Mesothelial cell of epicardium (in vitro differentiated cells): ENCODE measurements around the gene PCDHGA7. TPM values are rescaled to one million over a fixed set of nuclear protein-coding genes. Genes with fewer than 3 reads are reported as not detected.
"Not testable (repeated sequence)": the region's sequence is repeated elsewhere in the genome, so short reads cannot be mapped to it uniquely, and the experiment has no call there.

Source experiments
- DNase-seq, 2 experiments: peaks; one replicate each; pipeline ENCODE4 v3.0.0; 2021; ENCODE audit warnings: low spot score in 2 of 2; ENCODE audit not compliant: unreplicated experiment in 2 of 2
- H3K27ac Mint-ChIP-seq: 2 replicates; pipeline ENCODE4 v1.8.0; 2021; ENCODE audit warnings: mixed read lengths
- H3K27me3 Mint-ChIP-seq: 2 replicates; pipeline ENCODE4 v1.8.0; 2021; ENCODE audit warnings: low read depth, mixed read lengths
- H3K36me3 Mint-ChIP-seq: 2 replicates; pipeline ENCODE4 v1.8.0; 2021; ENCODE audit warnings: mixed read lengths
- H3K4me1 Mint-ChIP-seq: 2 replicates; pipeline ENCODE4 v1.8.0; 2021; ENCODE audit warnings: mixed read lengths
- H3K4me3 Mint-ChIP-seq: 2 replicates; pipeline ENCODE4 v1.8.0; 2021; ENCODE audit warnings: mild to moderate bottlenecking, moderate library complexity, mixed read lengths
- H3K9me3 Mint-ChIP-seq: 2 replicates; pipeline ENCODE4 v1.8.0; 2021; ENCODE audit warnings: mixed read lengths
- CTCF ChIP-seq: fragments of 200-600 bp; sonication (generic); IDR thresholded peaks from one replicate; pipeline ENCODE4 v1.5.0; 2021; ENCODE audit warnings: antibody characterized with exemption; ENCODE audit not compliant: unreplicated experiment
- total RNA-seq: library from RNA; stranded (reverse); gene quantifications from 3 replicates; pipeline ENCODE4 v1.2.1, GENCODE V29; 2021

PCDHGA7 gene
- total RNA-seq, 1 donor from 2014 or later: 0.38 TPM

GRCh38 chr5:141421489-141421855 lies 38.9 kb downstream of the PCDHGA7 start:
- no peaks in the 10 kb centered on the region for H3K27me3 Mint-ChIP-seq
- no peak for TF ChIP-seq CTCF
- DNase-seq: no peak
- no peak overlapping the region for H3K4me3 Mint-ChIP-seq
- H3K36me3 Mint-ChIP-seq: peaks cover 81% of the 10 kb centered on the region
- peaks cover 58% of the 10 kb centered on the region for H3K9me3 Mint-ChIP-seq
- H3K27ac Mint-ChIP-seq: no peak overlapping the region
- no peaks in the 10 kb centered on the region for H3K4me1 Mint-ChIP-seq

- peaks cover 62% of the 10 kb centered on the region for H3K9me3 Mint-ChIP-seq
- peaks cover 84% of the 10 kb centered on the region for H3K36me3 Mint-ChIP-seq
- H3K27me3 Mint-ChIP-seq: no peaks in the 10 kb centered on the region
- H3K27ac Mint-ChIP-seq: no peak overlapping the region
- no peak for DNase-seq
- no peak overlapping the region for H3K4me3 Mint-ChIP-seq
- no peak for TF ChIP-seq CTCF
- no peaks in the 10 kb centered on the region for H3K4me1 Mint-ChIP-seq
Measured at GRCh38 chr5:141422742-141423291, 40.3 kb downstream of the PCDHGA7 start.

- DNase-seq: no peak
- H3K27me3 Mint-ChIP-seq: no peaks in the 10 kb centered on the region
Measured at GRCh38 chr5:141427783-141428426, 45.4 kb downstream of the PCDHGA7 start.

GRCh38 chr5:141430332-141431113 lies 48.0 kb downstream of the PCDHGA7 start, which contains the start of gene PCDHGA12:
PCDHGA12 (plus strand) TSS chr5:141430507; CDS start chr5:141430760, 253 bp downstream.
- H3K4me3 Mint-ChIP-seq: no peak within 1 kb of the TSS
- no peaks in the 10 kb centered on the region for H3K27me3 Mint-ChIP-seq
- peaks cover 56% of the 10 kb centered on the region for H3K9me3 Mint-ChIP-seq
- H3K27ac Mint-ChIP-seq: peak within 1 kb of the TSS; percentile 9
- no peak for TF ChIP-seq CTCF
- no peaks in the 10 kb centered on the region for H3K4me1 Mint-ChIP-seq
- DNase-seq: no peak
- H3K36me3 Mint-ChIP-seq: peaks cover 67% of the 10 kb centered on the region

More at GRCh38 chr5:141427783-141428426, 45.4 kb downstream of the PCDHGA7 start:
- Mint-ChIP-seq H3K4me1 (no peaks in the 10 kb centered on the region), H3K9me3 (peaks cover 61% of the 10 kb centered on the region), H3K4me3 (no peak overlapping the region), H3K27ac (no peak overlapping the region), H3K36me3 (peaks cover 69% of the 10 kb centered on the region)
- TF ChIP-seq CTCF: no peak

- H3K4me1 Mint-ChIP-seq: no peaks in the 10 kb centered on the region
- TF ChIP-seq CTCF: no peak
- peaks cover 65% of the 10 kb centered on the region for H3K36me3 Mint-ChIP-seq
- H3K4me3 Mint-ChIP-seq: no peak overlapping the region
- H3K27me3 Mint-ChIP-seq: no peaks in the 10 kb centered on the region
- no peak for DNase-seq
- H3K27ac Mint-ChIP-seq: no peak overlapping the region
- H3K9me3 Mint-ChIP-seq: peaks cover 56% of the 10 kb centered on the region
Measured at GRCh38 chr5:141431286-141431685, 48.7 kb downstream of the PCDHGA7 start.

- H3K27ac Mint-ChIP-seq, H3K4me3 Mint-ChIP-seq, H3K4me1 Mint-ChIP-seq, H3K27me3 Mint-ChIP-seq, DNase-seq: not testable (repeated sequence)
- Mint-ChIP-seq H3K36me3 (peaks cover 65% of the 10 kb centered on the region), H3K9me3 (peaks cover 58% of the 10 kb centered on the region)
Measured at GRCh38 chr5:141432308-141432707, 49.8 kb downstream of the PCDHGA7 start.

GRCh38 chr5:141432726-141433125 lies 50.2 kb downstream of the PCDHGA7 start:
- not testable (repeated sequence) for H3K27ac Mint-ChIP-seq, H3K4me3 Mint-ChIP-seq, DNase-seq, H3K27me3 Mint-ChIP-seq, H3K4me1 Mint-ChIP-seq
- H3K36me3 Mint-ChIP-seq: peaks cover 65% of the 10 kb centered on the region
- peaks cover 60% of the 10 kb centered on the region for H3K9me3 Mint-ChIP-seq
